HCT116 (cell line): ENCODE measurements around the gene PHF13. TPM values are rescaled to one million over a fixed set of nuclear protein-coding genes. Genes with fewer than 3 reads are reported as not detected.

Source experiments
- ATAC-seq: fragments of 200-7000 bp; cut with Tn5 transposase; 2 replicates; pipeline ENCODE4 v1.9.1; 2020; ENCODE audit warnings: mild to moderate bottlenecking, moderate library complexity
- BruUV-seq: library from RNA; stranded (reverse); fragments of 400-500 nt; replicated peaks from 2 replicates; lab custom pipeline; 2021; lab: Mats Ljungman, UMichigan
- CTCF ChIA-PET: fragments of 300-600 bp; sonication (Branson Sonifier 250); formaldehyde crosslinking; loops from one replicate; lab custom pipeline; 2021; ENCODE audit warnings: antibody characterized with exemption; lab: Charles Lee
- POLR2A ChIA-PET: fragments of 300-600, 350-600 bp; sonication (Branson Sonifier 250); formaldehyde crosslinking; loops from one replicate; lab custom pipeline; 2021; ENCODE audit warnings: antibody characterized with exemption; lab: Charles Lee
- RAD21 ChIA-PET, 2 experiments: fragments of 300-600 bp; sonication (Branson Sonifier 250); formaldehyde crosslinking; loops; one replicate each; lab custom pipeline; 2023; ENCODE audit warnings: low total read pairs in 2 of 2; ENCODE audit not compliant: uncharacterized antibody in 2 of 2, unreplicated experiment in 2 of 2, low non-redundant PET in 1 of 2; lab: Charles Lee
- DNase-seq: peaks from one replicate; pipeline ENCODE4 v3.0.0-alpha.2; 2010; ENCODE audit warnings: low read depth, low spot score
- H2AFZ ChIP-seq: fragments of 200-600 bp; shearing (Covaris generic), sonication (generic); 2 replicates; pipeline ENCODE4 v1.6.1; 2017; ENCODE audit warnings: low read depth, mixed run types, mixed read lengths, antibody characterized with exemption, low read length; ENCODE audit not compliant: poor library complexity, severe bottlenecking
- H3K27ac ChIP-seq: 2 replicates; pipeline ENCODE4 v1.5.1; 2012; ENCODE audit warnings: low read depth, low read length
- H3K27me3 ChIP-seq: fragments of 200-600 bp; sonication (generic); 2 replicates; pipeline ENCODE4 v1.6.1; 2016; ENCODE audit warnings: mixed run types, low read length, mixed read lengths; ENCODE audit not compliant: insufficient read depth
- H3K36me3 ChIP-seq, 2 experiments: fragments of 200-500 bp in 1 of 2; fragments of 200-600 bp in 1 of 2; sonication (Bioruptor generic) in 1 of 2; sonication (generic) in 1 of 2; 2 replicates each; pipeline versions ENCODE4 v1.5.1 to v1.6.1; 2014 to 2016; ENCODE audit warnings: low read length in 2 of 2, inconsistent platforms in 1 of 2, mixed read lengths in 1 of 2, mixed run types in 1 of 2; ENCODE audit not compliant: insufficient read depth in 2 of 2, control insufficient read depth in 1 of 2
- H3K4me1 ChIP-seq, 2 experiments: fragments of 200-600 bp in 1 of 2; sonication (generic) in 1 of 2; 2 replicates each; pipeline versions ENCODE4 v1.5.1 to v1.6.1; 2012 to 2017; ENCODE audit warnings: low read length in 2 of 2, inconsistent platforms in 1 of 2, mild to moderate bottlenecking in 1 of 2, mixed read lengths in 1 of 2, mixed run types in 1 of 2, moderate library complexity in 1 of 2; ENCODE audit not compliant: insufficient read depth in 2 of 2, control insufficient read depth in 1 of 2
- H3K4me2 ChIP-seq: fragments of 200-600 bp; sonication (generic); 2 replicates; pipeline ENCODE4 v1.6.1; 2017; ENCODE audit warnings: mixed run types, low read length, mixed read lengths
- H3K4me3 ChIP-seq, 2 experiments: fragments of 200-600 bp in 1 of 2; sonication (generic) in 1 of 2; replicated peaks in 1 of 2; 2 replicates each; pipeline ENCODE4 v1.5.1; 2011 to 2016; ENCODE audit warnings: low read length in 2 of 2, control low read depth in 1 of 2, low read depth in 1 of 2, mild to moderate bottlenecking in 1 of 2, mixed read lengths in 1 of 2, mixed run types in 1 of 2
- H3K79me2 ChIP-seq: fragments of 200-600 bp; sonication (generic); 2 replicates; pipeline ENCODE4 v1.6.1; 2017; ENCODE audit warnings: mild to moderate bottlenecking, mixed run types, low read length, moderate library complexity, mixed read lengths; ENCODE audit not compliant: insufficient read depth
- H3K9ac ChIP-seq: fragments of 200-600 bp; sonication (generic); 2 replicates; pipeline ENCODE4 v1.6.1; 2016; ENCODE audit warnings: low read length, mixed read lengths
- H3K9me2 ChIP-seq: fragments of 200-600 bp; sonication (generic), shearing (Covaris generic); 2 replicates; pipeline ENCODE4 v1.6.1; 2017; ENCODE audit warnings: mixed run types, mild to moderate bottlenecking, moderate library complexity; ENCODE audit not compliant: insufficient read depth
- H3K9me3 ChIP-seq, 2 experiments: fragments of 200-500 bp in 1 of 2; fragments of 200-600 bp in 1 of 2; sonication (Bioruptor generic) in 1 of 2; sonication (generic) in 1 of 2; 2 replicates each; pipeline ENCODE4 v1.6.1; 2014 to 2017; ENCODE audit warnings: low read length in 2 of 2, mixed read lengths in 2 of 2, inconsistent platforms in 1 of 2, low read depth in 1 of 2, mild to moderate bottlenecking in 1 of 2, mixed run types in 1 of 2, moderate library complexity in 1 of 2; ENCODE audit not compliant: control insufficient read depth in 1 of 2, insufficient read depth in 1 of 2
- H4K20me1 ChIP-seq: fragments of 200-600 bp; sonication (generic), shearing (Covaris generic); 2 replicates; pipeline ENCODE4 v1.6.1; 2017; ENCODE audit warnings: mixed run types, mild to moderate bottlenecking, moderate library complexity; ENCODE audit not compliant: insufficient read depth
- CBX3 ChIP-seq: IDR thresholded peaks from 2 replicates; pipeline ENCODE4 v1.6.1; 2012; ENCODE audit warnings: low read depth
- CEBPB ChIP-seq: IDR thresholded peaks from 2 replicates; pipeline ENCODE4 v1.6.1; 2012; ENCODE audit warnings: low read depth
- CTCF ChIP-seq, 3 experiments: fragments of 200-600 bp in 1 of 3; sonication (generic) in 1 of 3; IDR thresholded peaks in 2 of 3; conservative IDR thresholded peaks in 1 of 3; 2 replicates each; pipeline ENCODE4 v1.5.1; 2012 to 2017; ENCODE audit warnings: low read depth in 2 of 3, low read length in 2 of 3, antibody characterized with exemption in 1 of 3, borderline replicate concordance in 1 of 3, control low read depth in 1 of 3, mild to moderate bottlenecking in 1 of 3, mixed read lengths in 1 of 3, mixed run types in 1 of 3, moderate library complexity in 1 of 3; ENCODE audit not compliant: insufficient read depth in 1 of 3
- EGR1 ChIP-seq: IDR thresholded peaks from 2 replicates; pipeline ENCODE4 v1.6.1; 2012; ENCODE audit warnings: low read depth
- ELF1 ChIP-seq: IDR thresholded peaks from 2 replicates; pipeline ENCODE4 v1.6.1; 2012; ENCODE audit warnings: low read depth, borderline replicate concordance
- EZH2 ChIP-seq: fragments of 200-600 bp; sonication (generic); IDR thresholded peaks from 2 replicates; pipeline ENCODE4 v1.6.1; 2017; ENCODE audit warnings: antibody characterized with exemption, mixed run types
- EZH2phosphoT487 ChIP-seq: fragments of 200-600 bp; IDR thresholded peaks from 2 replicates; pipeline ENCODE4 v1.6.1; 2018; ENCODE audit warnings: antibody characterized with exemption, borderline replicate concordance
- MAX ChIP-seq: IDR thresholded peaks from 2 replicates; pipeline ENCODE4 v1.6.1; 2012
- POLR2A ChIP-seq: IDR thresholded peaks from 2 replicates; pipeline ENCODE4 v1.7.0; 2011; ENCODE audit warnings: borderline replicate concordance; ENCODE audit not compliant: insufficient read depth, insufficient read length; ENCODE audit errors: extremely low read depth
- POLR2AphosphoS5 ChIP-seq: IDR thresholded peaks from 2 replicates; pipeline ENCODE4 v1.6.1; 2011; ENCODE audit warnings: mild to moderate bottlenecking, low read depth, low read length, moderate library complexity
- RAD21 ChIP-seq: IDR thresholded peaks from 2 replicates; pipeline ENCODE4 v1.6.1; 2012; ENCODE audit warnings: low read depth, mild to moderate bottlenecking
- REST ChIP-seq: IDR thresholded peaks from 2 replicates; pipeline ENCODE4 v1.6.1; 2012; ENCODE audit warnings: low read depth
- SIN3A ChIP-seq: IDR thresholded peaks from 2 replicates; pipeline ENCODE4 v1.6.1; 2012; ENCODE audit warnings: low read depth
- SP1 ChIP-seq: IDR thresholded peaks from 2 replicates; pipeline ENCODE4 v1.6.1; 2012; ENCODE audit warnings: low read depth
- SRF ChIP-seq: IDR thresholded peaks from 2 replicates; pipeline ENCODE4 v1.6.1; 2012; ENCODE audit warnings: low read depth
- TCF7L2 ChIP-seq: IDR thresholded peaks from 2 replicates; pipeline ENCODE4 v1.7.0; 2011; ENCODE audit warnings: borderline replicate concordance, inconsistent platforms; ENCODE audit not compliant: insufficient read depth, insufficient read length; ENCODE audit errors: extremely low read depth
- YY1 ChIP-seq: IDR thresholded peaks from 2 replicates; pipeline ENCODE4 v1.6.1; 2011; ENCODE audit warnings: low read length, low read depth, moderate library complexity, mild to moderate bottlenecking; ENCODE audit not compliant: insufficient replicate concordance; ENCODE audit errors: extremely low read depth
- ZBTB33 ChIP-seq: IDR thresholded peaks from 2 replicates; pipeline ENCODE4 v1.6.1; 2011; ENCODE audit warnings: mild to moderate bottlenecking, low read length, moderate library complexity; ENCODE audit not compliant: insufficient replicate concordance; ENCODE audit errors: extremely low read depth
- ZFX ChIP-seq: fragments of 450-650 bp; IDR thresholded peaks from 2 replicates; pipeline ENCODE4 v1.6.1; 2017
- ZNF274 ChIP-seq: fragments of 200-500 bp; sonication (Bioruptor generic); IDR thresholded peaks from 2 replicates; pipeline ENCODE4 v1.6.1; 2014; ENCODE audit warnings: mild to moderate bottlenecking, low read depth, low read length, inconsistent platforms
- intact Hi-C: fragments of 100-400 bp; cut with micrococcal nuclease; formaldehyde crosslinking; loops from 2 replicates; pipeline ENCODE4 v1.10.0; 2022
- total RNA-seq: library from RNA; stranded (reverse); gene quantifications from one replicate; pipeline ENCODE4 v1.2.1, GENCODE V29; 2021; ENCODE audit not compliant: unreplicated experiment

Gene PHF13
- total RNA-seq, 1 experiment from 2014 or later = 25.8 TPM

GRCh38 chr1:6574025-6574620 is 39.4 kb upstream of the PHF13 start:
- ATAC-seq = no peak
- peaks cover 5% of the 10 kb centered on the region; the same call in 1 of the 2 replicates for H3K27me3 ChIP-seq
- H3K79me2 ChIP-seq = no peaks in the 10 kb centered on the region
- no peak overlapping the region for H3K9ac ChIP-seq
- H3K4me1 ChIP-seq = peaks cover under 1 to 2% of the 10 kb centered on the region in 2 experiments; a peak in 2 of 4 replicates
- ChIA-PET CTCF (no interaction called here), RAD21 (no interaction called here), POLR2A (no interaction called here)
- no peak for DNase-seq
- no peak overlapping the region for H2AFZ ChIP-seq
- no peak overlapping the region for H3K4me3 ChIP-seq
- no peaks in the 10 kb centered on the region for H3K9me2 ChIP-seq
- H3K27ac ChIP-seq = no peak overlapping the region
- H3K36me3 ChIP-seq = no peaks in the 10 kb centered on the region
- no peaks in the 10 kb centered on the region for H4K20me1 ChIP-seq
- TF ChIP-seq POLR2AphosphoS5 (no peak), MAX (no peak), ZFX (no peak), TCF7L2 (no peak), ZBTB33 (no peak), YY1 (no peak), CBX3 (no peak), EGR1 (no peak), REST (no peak), EZH2phosphoT487 (no peak), ELF1 (no peak), EZH2 (no peak), ZNF274 (no peak), RAD21 (no peak), SP1 (no peak), CEBPB (no peak), CTCF (IDR thresholded peaks at IDR 0.05 in 2 of 3, conservative IDR thresholded peaks at IDR 0.05 in 1 of 3; ENCODE audit: borderline replicate concordance in 1 of 3, insufficient read depth in 1 of 3, low read depth in 2 of 3, low read length in 2 of 3) (no peak), SRF (no peak), SIN3A (no peak), POLR2A (no peak)
- no TSS peak for BruUV-seq
- no peak overlapping the region for H3K4me2 ChIP-seq
- intact Hi-C loops = no loop called here
- no peaks in the 10 kb centered on the region for H3K9me3 ChIP-seq
